K562 (cell line): Measurements from ENCODE around the gene FDX2. TPM values are rescaled to one million over a fixed set of nuclear protein-coding genes. Genes with fewer than 3 reads are reported as not detected.

Experiments
- ELF4 ChIP-seq: fragments of 450-650 bp; formaldehyde crosslinking; IDR thresholded peaks from 2 replicates; pipeline ENCODE4 v1.4.0; 2022; ENCODE audit warnings: missing genetic modification characterization
- RBM34 ChIP-seq: fragments of 200-400 bp; formaldehyde crosslinking; IDR thresholded peaks from 2 replicates; pipeline ENCODE4 v1.6.1; 2018; ENCODE audit warnings: low read length, borderline replicate concordance; ENCODE audit not compliant: insufficient read depth
- SLC30A9 ChIP-seq: fragments of 250-450 bp; sonication (Bioruptor Pico); IDR thresholded peaks from 2 replicates; pipeline ENCODE4 v1.8.0; 2022; ENCODE audit warnings: mild to moderate bottlenecking, moderate library complexity
- TCF7L2 ChIP-seq: fragments of 150-350 bp; IDR thresholded peaks from 2 replicates; pipeline ENCODE4 v1.6.1; 2016; ENCODE audit warnings: low read depth, mild to moderate bottlenecking, low read length, moderate library complexity
- ZNF77 ChIP-seq: fragments of 250-450 bp; sonication (Bioruptor Pico); IDR thresholded peaks from 2 replicates; pipeline ENCODE4 v1.5.0; 2020
- polyA plus RNA-seq, 8 experiments: library from polyadenylated mRNA; depleted of rRNA in 4 of 8; stranded (reverse) in 5 of 8; unstranded in 3 of 8; fragments of >200 nt; fragmentation: Nextera tagmentation in 2 of 8; fragmentation: Illumina TruSeq in 1 of 8; extraction: Ambion mirVana in 2 of 8; extraction: Trizol in 1 of 8; gene quantifications; 2 replicates each; pipeline versions ENCODE4 v1.2.1 to v1.2.3, GENCODE V29; 2011 to 2014; ENCODE audit warnings: inconsistent platforms in 1 of 8, missing spikeins in 1 of 8
- total RNA-seq, 7 experiments: library from RNA; depleted of rRNA in 6 of 7; stranded (reverse); fragments of >200 nt in 6 of 7; fragmentation: Illumina TruSeq in 2 of 7; extraction: Trizol in 2 of 7; gene quantifications; 2 replicates each; pipeline versions ENCODE4 v1.2.1 to v1.2.3, GENCODE V29; 2011 to 2021; ENCODE audit warnings: low replicate concordance in 1 of 7
- TF ChIP-seq, protein P1 (sequence below): fragments of 450-650 bp; IDR thresholded peaks from 2 replicates; pipeline ENCODE4 v1.6.1; 2016; ENCODE audit warnings: borderline replicate concordance
- TF ChIP-seq, protein P2 (sequence below), 3 experiments: fragments of 200-800 bp in 1 of 3; fragments of 250-450 bp in 1 of 3; fragments of 450-650 bp in 1 of 3; sonication (Bioruptor Pico) in 1 of 3; sonication (Bioruptor generic) in 1 of 3; formaldehyde crosslinking in 1 of 3; IDR thresholded peaks; 2 replicates each; pipeline versions ENCODE4 v1.6.1 to v1.8.0; 2016 to 2022; ENCODE audit warnings: mild to moderate bottlenecking in 2 of 3, missing genetic modification characterization in 2 of 3, missing compliant biosample characterization in 1 of 3, moderate library complexity in 1 of 3
- TF ChIP-seq, protein P3 (sequence below): fragments of 250-450 bp; sonication (Bioruptor Pico); IDR thresholded peaks from 2 replicates; pipeline ENCODE4 v1.5.1; 2021; ENCODE audit warnings: mild to moderate bottlenecking
- TF ChIP-seq, protein P4 (sequence below), 2 experiments: fragments of 450-650 bp; IDR thresholded peaks; 2 replicates each; pipeline ENCODE4 v1.6.1; 2016; ENCODE audit warnings: mild to moderate bottlenecking in 2 of 2, borderline replicate concordance in 1 of 2, low read depth in 1 of 2, moderate library complexity in 1 of 2

Gene FDX2
- total and polyA plus RNA-seq, 9 of the 15 experiments (the other 6 are each of a cell fraction or from before 2014, with no cell fraction given), result 2.5 to 49.8 (median 29.7) TPM

DNA sequence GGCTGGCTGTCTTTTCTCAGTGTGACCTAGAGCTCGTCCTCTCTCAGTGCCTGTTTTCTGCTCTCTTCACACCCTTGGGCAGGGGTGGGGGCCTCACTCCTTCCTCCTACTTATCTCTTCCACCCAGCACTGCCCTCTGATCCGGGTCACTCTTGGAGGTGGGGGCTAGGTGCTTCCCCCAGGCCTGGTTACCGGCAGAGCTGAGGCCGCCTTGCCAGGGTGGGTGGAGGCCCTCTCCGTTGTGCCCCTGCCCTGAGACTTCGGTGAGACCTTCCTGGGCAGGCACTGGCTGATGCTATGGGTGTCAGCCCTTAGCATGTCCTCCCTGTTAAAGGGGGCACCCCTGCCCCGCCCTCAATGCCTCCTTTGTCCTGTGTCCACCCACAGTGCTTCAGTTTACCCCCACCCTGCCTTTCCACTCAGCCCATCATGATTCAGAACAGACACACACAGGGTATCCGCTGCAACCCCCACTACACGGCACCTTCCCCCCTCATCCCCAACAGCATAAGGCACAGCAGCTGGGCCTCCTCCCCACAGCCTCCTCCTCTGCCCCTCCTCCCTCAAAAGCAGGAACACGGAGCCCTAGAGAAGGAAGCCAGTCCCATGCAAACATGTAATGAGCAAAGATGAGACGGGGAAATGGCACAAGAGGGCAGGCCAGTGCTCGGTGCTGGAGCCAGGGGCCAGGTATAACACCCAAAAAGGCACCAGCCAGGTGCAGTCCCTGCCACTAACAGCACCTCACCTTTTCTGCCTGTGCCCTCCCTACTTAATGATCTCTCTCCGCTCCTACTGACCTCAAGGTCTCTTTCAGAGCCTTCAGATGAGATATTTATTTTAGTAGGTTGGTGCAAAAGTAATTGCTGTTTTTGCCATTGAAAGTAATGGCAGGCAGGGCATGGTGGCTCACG, 16.0 kb downstream of the FDX2 start (continued):
- TF ChIP-seq, protein P1, sequence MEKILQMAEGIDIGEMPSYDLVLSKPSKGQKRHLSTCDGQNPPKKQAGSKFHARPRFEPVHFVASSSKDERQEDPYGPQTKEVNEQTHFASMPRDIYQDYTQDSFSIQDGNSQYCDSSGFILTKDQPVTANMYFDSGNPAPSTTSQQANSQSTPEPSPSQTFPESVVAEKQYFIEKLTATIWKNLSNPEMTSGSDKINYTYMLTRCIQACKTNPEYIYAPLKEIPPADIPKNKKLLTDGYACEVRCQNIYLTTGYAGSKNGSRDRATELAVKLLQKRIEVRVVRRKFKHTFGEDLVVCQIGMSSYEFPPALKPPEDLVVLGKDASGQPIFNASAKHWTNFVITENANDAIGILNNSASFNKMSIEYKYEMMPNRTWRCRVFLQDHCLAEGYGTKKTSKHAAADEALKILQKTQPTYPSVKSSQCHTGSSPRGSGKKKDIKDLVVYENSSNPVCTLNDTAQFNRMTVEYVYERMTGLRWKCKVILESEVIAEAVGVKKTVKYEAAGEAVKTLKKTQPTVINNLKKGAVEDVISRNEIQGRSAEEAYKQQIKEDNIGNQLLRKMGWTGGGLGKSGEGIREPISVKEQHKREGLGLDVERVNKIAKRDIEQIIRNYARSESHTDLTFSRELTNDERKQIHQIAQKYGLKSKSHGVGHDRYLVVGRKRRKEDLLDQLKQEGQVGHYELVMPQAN, result no peak; the same call in 1 of the 2 replicates
- TF ChIP-seq, protein P2, sequence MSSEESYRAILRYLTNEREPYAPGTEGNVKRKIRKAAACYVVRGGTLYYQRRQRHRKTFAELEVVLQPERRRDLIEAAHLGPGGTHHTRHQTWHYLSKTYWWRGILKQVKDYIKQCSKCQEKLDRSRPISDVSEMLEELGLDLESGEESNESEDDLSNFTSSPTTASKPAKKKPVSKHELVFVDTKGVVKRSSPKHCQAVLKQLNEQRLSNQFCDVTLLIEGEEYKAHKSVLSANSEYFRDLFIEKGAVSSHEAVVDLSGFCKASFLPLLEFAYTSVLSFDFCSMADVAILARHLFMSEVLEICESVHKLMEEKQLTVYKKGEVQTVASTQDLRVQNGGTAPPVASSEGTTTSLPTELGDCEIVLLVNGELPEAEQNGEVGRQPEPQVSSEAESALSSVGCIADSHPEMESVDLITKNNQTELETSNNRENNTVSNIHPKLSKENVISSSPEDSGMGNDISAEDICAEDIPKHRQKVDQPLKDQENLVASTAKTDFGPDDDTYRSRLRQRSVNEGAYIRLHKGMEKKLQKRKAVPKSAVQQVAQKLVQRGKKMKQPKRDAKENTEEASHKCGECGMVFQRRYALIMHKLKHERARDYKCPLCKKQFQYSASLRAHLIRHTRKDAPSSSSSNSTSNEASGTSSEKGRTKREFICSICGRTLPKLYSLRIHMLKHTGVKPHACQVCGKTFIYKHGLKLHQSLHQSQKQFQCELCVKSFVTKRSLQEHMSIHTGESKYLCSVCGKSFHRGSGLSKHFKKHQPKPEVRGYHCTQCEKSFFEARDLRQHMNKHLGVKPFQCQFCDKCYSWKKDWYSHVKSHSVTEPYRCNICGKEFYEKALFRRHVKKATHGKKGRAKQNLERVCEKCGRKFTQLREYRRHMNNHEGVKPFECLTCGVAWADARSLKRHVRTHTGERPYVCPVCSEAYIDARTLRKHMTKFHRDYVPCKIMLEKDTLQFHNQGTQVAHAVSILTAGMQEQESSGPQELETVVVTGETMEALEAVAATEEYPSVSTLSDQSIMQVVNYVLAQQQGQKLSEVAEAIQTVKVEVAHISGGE (CRISPR knock-in tag; IDR thresholded peaks at IDR 0.05), result no peak; a peak in 1 of 6 replicates
- TF ChIP-seq RBM34 (no peak), ELF4 (CRISPR knock-in tag) (peak; percentile 85; the same call in 1 of the 2 replicates), SLC30A9 (no peak), TCF7L2 (no peak), ZNF77 (no peak)
- TF ChIP-seq, protein P3, sequence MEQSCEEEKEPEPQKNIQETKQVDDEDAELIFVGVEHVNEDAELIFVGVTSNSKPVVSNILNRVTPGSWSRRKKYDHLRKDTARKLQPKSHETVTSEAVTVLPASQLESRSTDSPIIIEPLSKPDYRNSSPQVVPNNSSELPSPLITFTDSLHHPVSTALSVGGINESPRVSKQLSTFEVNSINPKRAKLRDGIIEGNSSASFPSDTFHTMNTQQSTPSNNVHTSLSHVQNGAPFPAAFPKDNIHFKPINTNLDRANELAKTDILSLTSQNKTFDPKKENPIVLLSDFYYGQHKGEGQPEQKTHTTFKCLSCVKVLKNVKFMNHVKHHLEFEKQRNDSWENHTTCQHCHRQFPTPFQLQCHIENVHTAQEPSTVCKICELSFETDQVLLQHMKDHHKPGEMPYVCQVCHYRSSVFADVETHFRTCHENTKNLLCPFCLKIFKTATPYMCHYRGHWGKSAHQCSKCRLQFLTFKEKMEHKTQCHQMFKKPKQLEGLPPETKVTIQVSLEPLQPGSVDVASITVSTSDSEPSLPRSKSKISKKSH, result no peak
- TF ChIP-seq, protein P4, sequence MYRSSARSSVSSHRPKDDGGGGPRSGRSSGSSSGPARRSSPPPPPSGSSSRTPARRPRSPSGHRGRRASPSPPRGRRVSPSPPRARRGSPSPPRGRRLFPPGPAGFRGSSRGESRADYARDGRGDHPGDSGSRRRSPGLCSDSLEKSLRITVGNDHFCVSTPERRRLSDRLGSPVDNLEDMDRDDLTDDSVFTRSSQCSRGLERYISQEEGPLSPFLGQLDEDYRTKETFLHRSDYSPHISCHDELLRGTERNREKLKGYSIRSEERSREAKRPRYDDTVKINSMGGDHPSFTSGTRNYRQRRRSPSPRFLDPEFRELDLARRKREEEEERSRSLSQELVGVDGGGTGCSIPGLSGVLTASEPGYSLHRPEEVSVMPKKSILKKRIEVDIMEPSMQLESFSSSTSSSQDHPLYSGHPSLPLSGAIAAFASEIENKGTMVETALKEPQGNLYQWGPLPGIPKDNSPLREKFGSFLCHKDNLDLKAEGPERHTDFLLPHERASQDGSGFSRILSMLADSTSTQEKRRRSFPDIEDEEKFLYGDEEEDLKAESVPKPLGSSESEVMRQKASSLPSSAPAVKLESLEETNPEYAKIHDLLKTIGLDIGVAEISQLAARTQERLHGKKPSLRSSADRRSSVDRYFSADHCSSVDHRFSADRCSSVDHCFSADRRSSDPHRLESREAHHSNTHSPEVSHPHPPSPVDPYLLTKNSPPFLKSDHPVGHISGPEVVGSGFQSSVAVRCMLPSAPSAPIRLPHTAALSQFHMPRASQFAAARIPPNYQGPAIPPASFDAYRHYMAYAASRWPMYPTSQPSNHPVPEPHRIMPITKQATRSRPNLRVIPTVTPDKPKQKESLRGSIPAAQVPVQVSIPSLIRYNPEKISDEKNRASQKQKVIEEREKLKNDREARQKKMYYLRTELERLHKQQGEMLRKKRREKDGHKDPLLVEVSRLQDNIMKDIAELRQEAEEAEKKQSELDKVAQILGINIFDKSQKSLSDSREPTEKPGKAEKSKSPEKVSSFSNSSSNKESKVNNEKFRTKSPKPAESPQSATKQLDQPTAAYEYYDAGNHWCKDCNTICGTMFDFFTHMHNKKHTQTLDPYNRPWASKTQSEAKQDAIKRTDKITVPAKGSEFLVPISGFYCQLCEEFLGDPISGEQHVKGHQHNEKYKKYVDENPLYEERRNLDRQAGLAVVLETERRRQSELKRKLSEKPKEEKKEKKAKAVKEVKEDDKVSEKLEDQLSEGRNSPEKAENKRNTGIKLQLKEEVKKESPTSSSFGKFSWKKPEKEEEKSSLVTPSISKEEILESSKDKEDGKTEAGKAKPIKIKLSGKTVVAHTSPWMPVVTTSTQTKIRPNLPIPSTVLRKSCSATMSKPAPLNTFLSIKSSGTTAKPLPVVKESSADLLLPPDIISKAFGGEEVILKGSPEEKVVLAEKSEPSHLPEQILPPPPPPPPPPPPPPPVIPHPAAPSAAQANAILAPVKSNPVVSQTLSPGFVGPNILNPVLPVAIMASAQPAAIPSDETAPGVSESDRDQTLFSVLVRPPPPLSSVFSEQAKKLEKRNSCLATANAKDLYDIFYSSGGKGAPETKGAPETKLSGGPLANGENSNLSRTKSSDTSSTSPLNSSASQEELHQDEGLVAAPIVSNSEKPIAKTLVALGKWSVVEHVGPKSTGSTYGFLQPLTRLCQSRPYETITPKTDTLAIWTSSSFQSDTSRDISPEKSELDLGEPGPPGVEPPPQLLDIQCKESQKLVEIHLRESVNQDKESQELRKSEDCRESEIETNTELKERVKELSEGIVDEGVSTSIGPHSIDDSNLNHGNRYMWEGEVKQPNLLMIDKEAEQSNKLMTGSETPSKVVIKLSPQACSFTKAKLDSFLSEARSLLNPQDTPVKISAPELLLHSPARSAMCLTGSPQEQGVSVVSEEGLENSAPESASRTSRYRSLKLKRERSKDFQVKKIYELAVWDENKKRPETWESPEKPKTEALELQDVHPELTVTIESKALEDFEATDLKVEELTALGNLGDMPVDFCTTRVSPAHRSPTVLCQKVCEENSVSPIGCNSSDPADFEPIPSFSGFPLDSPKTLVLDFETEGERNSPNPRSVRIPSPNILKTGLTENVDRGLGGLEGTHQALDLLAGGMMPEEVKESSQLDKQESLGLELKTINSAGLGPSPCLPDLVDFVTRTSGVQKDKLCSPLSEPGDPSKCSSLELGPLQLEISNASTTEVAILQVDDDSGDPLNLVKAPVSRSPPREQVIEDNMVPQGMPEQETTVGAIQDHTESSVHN (IDR thresholded peaks at IDR 0.05; ENCODE audit: borderline replicate concordance in 1 of 2, low read depth in 1 of 2), result no peak
